Endodermal cell (in vitro differentiated cells): ENCODE data around the gene TRPM3. TPM values are rescaled to one million over a fixed set of nuclear protein-coding genes. Genes with fewer than 3 reads are reported as not detected.

ENCODE experiments used
- DNase-seq: peaks from one replicate; pipeline ENCODE4 v3.0.0-alpha.2; 2017
- H3K27ac ChIP-seq: 2 replicates; pipeline ENCODE4 v1.5.1; 2013; ENCODE audit warnings: mild to moderate bottlenecking, low read depth, low read length, moderate library complexity
- H3K27me3 ChIP-seq: 2 replicates; pipeline ENCODE4 v1.6.1; 2013; ENCODE audit warnings: mild to moderate bottlenecking, low read length, moderate library complexity; ENCODE audit not compliant: insufficient read depth, control insufficient read depth, poor library complexity, severe bottlenecking
- H3K36me3 ChIP-seq: 2 replicates; pipeline ENCODE4 v1.7.0; 2013; ENCODE audit warnings: mild to moderate bottlenecking, low read length, moderate library complexity; ENCODE audit not compliant: control insufficient read depth, insufficient read depth
- H3K4me1 ChIP-seq: one replicate; pipeline ENCODE4 v1.7.0; 2013; ENCODE audit warnings: low read length; ENCODE audit not compliant: control insufficient read depth, insufficient read depth
- H3K4me3 ChIP-seq: 2 replicates; pipeline ENCODE4 v1.5.1; 2013; ENCODE audit warnings: mild to moderate bottlenecking, low read length, moderate library complexity
- H3K9ac ChIP-seq: 2 replicates; pipeline ENCODE4 v1.6.1; 2013; ENCODE audit warnings: mild to moderate bottlenecking, low read length, moderate library complexity; ENCODE audit not compliant: poor library complexity, severe bottlenecking; ENCODE audit errors: extremely low read depth
- H3K9me3 ChIP-seq: 2 replicates; pipeline ENCODE4 v1.6.1; 2013; ENCODE audit warnings: mild to moderate bottlenecking, low read length, moderate library complexity; ENCODE audit not compliant: control insufficient read depth
- H3K27ac Mint-ChIP-seq: 2 replicates; pipeline ENCODE4 v1.8.0; 2020; ENCODE audit warnings: mixed read lengths
- H3K27me3 Mint-ChIP-seq: 2 replicates; pipeline ENCODE4 v1.8.0; 2021; ENCODE audit warnings: mild to moderate bottlenecking, mixed read lengths; ENCODE audit not compliant: insufficient read depth
- H3K36me3 Mint-ChIP-seq: 2 replicates; pipeline ENCODE4 v1.8.0; 2020; ENCODE audit warnings: low read depth, mixed read lengths
- H3K4me1 Mint-ChIP-seq: 2 replicates; pipeline ENCODE4 v1.8.0; 2020; ENCODE audit warnings: mixed read lengths
- H3K4me3 Mint-ChIP-seq: 2 replicates; pipeline ENCODE4 v1.8.0; 2020; ENCODE audit warnings: mild to moderate bottlenecking, moderate library complexity, mixed read lengths
- H3K9me3 Mint-ChIP-seq: 2 replicates; pipeline ENCODE4 v1.8.0; 2020; ENCODE audit warnings: mild to moderate bottlenecking, mixed read lengths
- WGBS, 2 experiments: methylation state at CpG; one replicate each; pipeline versions ENCODE4 v1.1.5 to v1.1.7; 2013; ENCODE audit warnings: missing lambda C conversion rate in 2 of 2, mixed read lengths in 1 of 2; ENCODE audit not compliant: insufficient coverage in 1 of 2, insufficient read length in 1 of 2; 5-methylcytosine and 5-hydroxymethylcytosine counted together
- total RNA-seq, 2 donors: library from RNA; stranded (reverse); fragmentation: NEBNext Ultra II Directional in 1 of 2; extraction: Animal tissue kit (Norgen Biotek cat#: 25700) in 1 of 2; gene quantifications; 2 replicates in 1 of 2; 3 replicates in 1 of 2; pipeline ENCODE4 v1.2.1, GENCODE V29; 2021
- TF ChIP-seq, protein P1 (sequence below): fragments of 200-600 bp; sonication (generic); conservative IDR thresholded peaks from 2 replicates; pipeline ENCODE4 v1.5.0; 2021; ENCODE audit warnings: antibody characterized with exemption, mild to moderate bottlenecking

The TRPM3 gene
- total RNA-seq, 2 donors from 2014 or later = 1.8 to 2.5 TPM

DNA sequence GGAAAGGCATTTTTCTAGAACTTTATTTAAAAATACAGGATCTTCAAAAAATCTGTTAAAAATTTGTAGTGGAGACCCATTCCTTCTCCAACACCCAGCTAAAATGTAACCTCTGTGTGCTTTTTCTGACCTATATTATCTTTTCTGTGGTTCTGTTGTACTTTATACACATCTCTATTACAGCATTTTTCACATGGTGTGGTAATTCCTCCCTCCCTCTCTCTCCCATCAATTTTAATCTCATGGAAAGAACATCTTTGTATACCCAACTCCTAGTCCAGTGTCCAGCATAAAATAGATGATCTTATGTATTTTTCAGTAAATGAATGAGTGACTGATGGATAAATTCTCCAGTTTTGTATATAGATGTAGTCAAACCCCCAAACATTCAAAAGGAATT lies 523.5 kb downstream of the TRPM3 start:
- TF ChIP-seq, protein P1, sequence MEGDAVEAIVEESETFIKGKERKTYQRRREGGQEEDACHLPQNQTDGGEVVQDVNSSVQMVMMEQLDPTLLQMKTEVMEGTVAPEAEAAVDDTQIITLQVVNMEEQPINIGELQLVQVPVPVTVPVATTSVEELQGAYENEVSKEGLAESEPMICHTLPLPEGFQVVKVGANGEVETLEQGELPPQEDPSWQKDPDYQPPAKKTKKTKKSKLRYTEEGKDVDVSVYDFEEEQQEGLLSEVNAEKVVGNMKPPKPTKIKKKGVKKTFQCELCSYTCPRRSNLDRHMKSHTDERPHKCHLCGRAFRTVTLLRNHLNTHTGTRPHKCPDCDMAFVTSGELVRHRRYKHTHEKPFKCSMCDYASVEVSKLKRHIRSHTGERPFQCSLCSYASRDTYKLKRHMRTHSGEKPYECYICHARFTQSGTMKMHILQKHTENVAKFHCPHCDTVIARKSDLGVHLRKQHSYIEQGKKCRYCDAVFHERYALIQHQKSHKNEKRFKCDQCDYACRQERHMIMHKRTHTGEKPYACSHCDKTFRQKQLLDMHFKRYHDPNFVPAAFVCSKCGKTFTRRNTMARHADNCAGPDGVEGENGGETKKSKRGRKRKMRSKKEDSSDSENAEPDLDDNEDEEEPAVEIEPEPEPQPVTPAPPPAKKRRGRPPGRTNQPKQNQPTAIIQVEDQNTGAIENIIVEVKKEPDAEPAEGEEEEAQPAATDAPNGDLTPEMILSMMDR = no peak
- Histone ChIP-seq H3K36me3 (no peaks in the 10 kb centered on the region), H3K27me3 (no peaks in the 10 kb centered on the region), H3K4me3 (no peak overlapping the region), H3K9ac (no peak overlapping the region), H3K9me3 (no peaks in the 10 kb centered on the region), H3K4me1 (no peaks in the 10 kb centered on the region), H3K27ac (no peak overlapping the region)
- Mint-ChIP-seq H3K27ac (no peak overlapping the region), H3K4me1 (peaks cover 2% of the 10 kb centered on the region), H3K27me3 (no peaks in the 10 kb centered on the region), H3K36me3 (no peaks in the 10 kb centered on the region), H3K9me3 (no peaks in the 10 kb centered on the region), H3K4me3 (no peak overlapping the region)
- no peak for DNase-seq

DNA sequence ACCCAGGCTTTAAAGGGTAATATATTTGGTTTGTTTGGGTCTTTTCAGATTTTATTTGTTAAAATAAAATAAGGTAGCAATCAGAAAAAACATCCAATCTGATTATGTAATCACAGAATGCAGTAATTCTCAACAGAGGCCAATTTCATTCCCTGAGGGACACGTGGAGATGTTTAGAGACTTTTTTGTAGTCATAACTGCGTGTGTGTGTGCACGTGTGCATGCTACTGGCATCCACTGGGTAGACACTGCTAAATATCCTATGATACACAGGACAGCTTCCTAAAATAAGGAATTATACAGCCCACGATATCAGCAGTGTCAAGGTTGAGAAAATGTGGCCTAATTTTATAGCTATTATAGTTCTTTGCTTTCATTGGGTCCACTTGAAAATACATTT lies 526.2 kb downstream of the TRPM3 start:
- Mint-ChIP-seq H3K27ac (no peak overlapping the region), H3K36me3 (no peaks in the 10 kb centered on the region), H3K9me3 (no peaks in the 10 kb centered on the region), H3K27me3 (no peaks in the 10 kb centered on the region), H3K4me1 (no peaks in the 10 kb centered on the region), H3K4me3 (no peak overlapping the region)
- H3K4me3 ChIP-seq = no peak overlapping the region
- H3K9ac ChIP-seq = no peak overlapping the region
- no peaks in the 10 kb centered on the region for H3K4me1 ChIP-seq
- H3K9me3 ChIP-seq = no peaks in the 10 kb centered on the region
- DNase-seq = no peak
- TF ChIP-seq, protein P1 = no peak
- H3K27ac ChIP-seq = no peak overlapping the region
- 93% methylated on average over 4 of the region's 4 CpGs; no CpG with 5 or more reads in 1 of the 2 experiments for WGBS, 2 experiments
- H3K36me3 ChIP-seq = no peaks in the 10 kb centered on the region
- H3K27me3 ChIP-seq = no peaks in the 10 kb centered on the region

DNA sequence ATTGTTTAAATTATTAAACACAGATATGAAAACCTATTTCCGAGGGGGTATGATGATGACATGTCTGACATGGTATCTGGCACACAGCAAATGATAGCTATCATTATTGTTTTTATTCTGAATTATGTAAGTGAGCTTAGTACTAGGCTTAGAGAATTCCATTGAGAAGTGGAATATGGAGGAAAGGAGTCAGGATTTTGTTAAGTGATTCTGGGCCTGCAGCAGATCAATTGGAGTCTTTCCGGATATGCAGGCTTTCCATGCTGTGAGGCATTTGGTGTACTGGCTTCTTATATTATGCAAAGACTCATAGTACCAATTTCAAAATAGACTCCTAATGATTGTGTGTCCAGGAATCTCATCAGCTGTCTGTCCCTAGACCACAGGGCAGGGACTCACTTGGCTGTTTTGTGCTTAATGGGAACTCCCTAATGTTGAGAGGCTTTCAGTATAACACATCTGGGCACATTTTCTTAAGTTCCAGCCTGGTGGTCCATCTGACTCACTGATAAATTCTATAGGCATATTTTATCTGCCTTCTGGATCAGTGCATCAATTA lies 527.0 kb downstream of the TRPM3 start:
- DNase-seq = peak; percentile 4
- H3K27me3 ChIP-seq = no peaks in the 10 kb centered on the region
- H3K27ac ChIP-seq = no peak overlapping the region
- no peak overlapping the region for H3K4me3 ChIP-seq
- no peak overlapping the region for H3K27ac Mint-ChIP-seq
- no peaks in the 10 kb centered on the region for H3K4me1 Mint-ChIP-seq
- no peaks in the 10 kb centered on the region for H3K9me3 ChIP-seq
- H3K4me3 Mint-ChIP-seq = no peak overlapping the region
- no peaks in the 10 kb centered on the region for H3K36me3 ChIP-seq
- H3K36me3 Mint-ChIP-seq = no peaks in the 10 kb centered on the region
- TF ChIP-seq, protein P1 = no peak
- 83 to 100% methylated on average over 1 to 2 of the region's 2 CpGs for WGBS, 2 experiments
- no peak overlapping the region for H3K9ac ChIP-seq
- H3K9me3 Mint-ChIP-seq = no peaks in the 10 kb centered on the region
- no peaks in the 10 kb centered on the region for H3K27me3 Mint-ChIP-seq
- no peaks in the 10 kb centered on the region for H3K4me1 ChIP-seq
